Renal cortical epithelial cell (primary cell): ENCODE data around the gene SYN1. TPM values are rescaled to one million over a fixed set of nuclear protein-coding genes. Genes with fewer than 3 reads are reported as not detected.
"Not testable (repeated sequence)": the region's sequence is repeated elsewhere in the genome, so short reads cannot be mapped to it uniquely, and the experiment has no call there.

ENCODE experiments used
- DNase-seq: peaks from one replicate; pipeline ENCODE4 v3.0.0-alpha.2; 2011; ENCODE audit warnings: low read depth
- total RNA-seq: library from RNA; depleted of rRNA; stranded (reverse); fragments of >200 nt; gene quantifications from 2 replicates; pipeline ENCODE4 v1.2.3, GENCODE V29; 2014

Gene SYN1
- total RNA-seq, result 0.05 and 0.17 TPM in 2 replicates

- peak; percentile 18 for DNase-seq
Measured at GRCh38 chrX:47619486-47620302, at the start of gene SYN1. SYN1 (minus strand) TSS chrX:47619857; CDS start chrX:47619728, 129 bp downstream.

- DNase-seq, result not testable (repeated sequence)
Measured at GRCh38 chrX:47665797-47666196, 46.1 kb upstream of the SYN1 start.

- no peak for DNase-seq
Measured at GRCh38 chrX:47664737-47665136, 45.1 kb upstream of the SYN1 start.

GRCh38 chrX:47662144-47662657 is 42.5 kb upstream of the SYN1 start:
- peak; percentile 90 for DNase-seq

GRCh38 chrX:47661539-47661938 is 41.9 kb upstream of the SYN1 start:
- DNase-seq, result no peak

GRCh38 chrX:47659421-47659726 is 39.7 kb upstream of the SYN1 start:
- DNase-seq, result no peak

GRCh38 chrX:47658684-47659420 is 39.2 kb upstream of the SYN1 start, which contains the start of gene UXT:
UXT (minus strand) TSS chrX:47659180; CDS start chrX:47658927, 253 bp downstream.
- DNase-seq, result peak; percentile 84

- no peak for DNase-seq
Measured at GRCh38 chrX:47658301-47658683, 38.6 kb upstream of the SYN1 start.

GRCh38 chrX:47651043-47651905 is 31.6 kb upstream of the SYN1 start:
- no peak for DNase-seq

- DNase-seq, result peak; percentile 92
Measured at GRCh38 chrX:47650164-47651042, 30.7 kb upstream of the SYN1 start, which contains the start of gene ELK1. ELK1 (minus strand) TSS chrX:47650563; CDS start chrX:47641441, 9,122 bp downstream.

GRCh38 chrX:47649781-47650163 is 30.1 kb upstream of the SYN1 start:
- DNase-seq, result no peak

- no peak for DNase-seq
Measured at GRCh38 chrX:47649271-47649670, 29.6 kb upstream of the SYN1 start.

- no peak for DNase-seq
Measured at GRCh38 chrX:47648376-47648775, 28.7 kb upstream of the SYN1 start.

- DNase-seq, result no peak
Measured at GRCh38 chrX:47646636-47647035, 27.0 kb upstream of the SYN1 start.

GRCh38 chrX:47645530-47645929 is 25.9 kb upstream of the SYN1 start:
- DNase-seq, result peak; percentile 63

GRCh38 chrX:47644557-47645091 is 25.0 kb upstream of the SYN1 start:
- DNase-seq, result no peak

GRCh38 chrX:47643926-47644325 is 24.3 kb upstream of the SYN1 start:
- peak; percentile 42 for DNase-seq

GRCh38 chrX:47638816-47639215 is 19.2 kb upstream of the SYN1 start:
- DNase-seq, result no peak

GRCh38 chrX:47637546-47638195 is 18.0 kb upstream of the SYN1 start:
- DNase-seq, result no peak
